Stimulated activated CD4-positive, alpha-beta T cell treated with anti-CD3 and anti-CD28 coated beads, Interleukin-2, amount 100 ng/mL, for 24 hours (primary cell): Measurements from ENCODE around the gene TFPT.
"Not testable (repeated sequence)": the region's sequence is repeated elsewhere in the genome, so short reads cannot be mapped to it uniquely, and the experiment has no call there.

Experiments used
- DNase-seq, 2 donors: peaks; one replicate each; pipeline ENCODE4 v3.0.0-alpha.2; 2020

The TFPT gene

DNA sequence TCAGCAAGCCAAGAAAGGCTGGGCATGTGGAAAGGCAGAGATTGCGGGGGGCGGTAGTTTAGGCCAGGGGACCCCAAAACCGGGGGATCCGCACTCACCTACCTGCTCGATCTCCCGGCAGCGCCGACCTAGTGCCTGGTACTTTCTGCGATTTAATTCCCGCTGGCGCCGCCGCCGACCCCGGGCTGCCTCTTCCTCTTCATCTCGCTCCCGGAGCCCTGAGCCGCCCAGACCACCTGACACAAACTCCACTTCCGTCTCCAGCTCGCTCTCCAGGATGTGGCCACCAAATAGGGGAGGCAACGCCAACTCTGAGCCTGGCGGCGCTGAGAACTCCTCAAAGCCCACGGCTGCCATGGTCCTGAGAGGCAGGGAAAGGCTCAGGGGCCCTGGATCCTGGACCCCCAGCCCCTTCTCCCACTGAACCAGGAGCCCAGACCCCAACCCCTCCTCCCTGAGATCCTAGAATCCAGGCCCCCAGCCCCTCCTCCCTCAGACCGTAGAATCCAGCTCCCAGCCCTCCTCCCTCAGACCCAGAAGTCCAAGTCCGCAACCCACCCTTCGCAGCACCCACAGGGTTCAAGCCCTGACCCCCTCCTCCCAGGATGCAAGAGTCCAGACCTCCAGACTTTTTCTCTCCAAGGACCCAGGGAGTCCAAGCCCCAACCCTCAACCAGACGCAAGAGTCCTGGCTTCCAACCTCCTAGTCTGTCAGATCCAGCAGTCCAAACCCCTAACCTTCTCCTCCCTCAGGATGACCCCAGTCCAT lies 933 bp downstream of the TFPT start:
- DNase-seq = peak; percentile 44 to 57

DNA sequence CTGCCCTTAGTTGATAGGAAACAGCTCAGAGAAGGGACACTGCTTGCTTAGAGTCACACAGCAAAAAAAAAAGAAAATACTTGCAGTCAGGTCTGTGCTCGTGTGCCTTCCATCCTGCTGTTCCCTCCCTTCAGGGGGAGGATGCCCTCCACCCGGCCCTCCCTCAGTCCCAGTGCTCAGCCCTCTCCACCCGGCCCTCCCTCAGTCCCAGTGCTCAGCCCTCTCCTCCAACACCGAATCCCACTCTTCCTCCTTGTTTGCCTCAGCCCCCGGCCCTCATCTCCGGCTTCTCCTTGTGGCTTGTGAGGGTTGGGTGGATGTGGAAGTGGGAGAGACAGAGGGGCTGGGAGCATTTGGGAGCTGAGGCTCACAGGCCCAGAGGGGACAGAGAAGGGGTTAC lies 5.8 kb downstream of the TFPT start:
- no peak for DNase-seq

DNA sequence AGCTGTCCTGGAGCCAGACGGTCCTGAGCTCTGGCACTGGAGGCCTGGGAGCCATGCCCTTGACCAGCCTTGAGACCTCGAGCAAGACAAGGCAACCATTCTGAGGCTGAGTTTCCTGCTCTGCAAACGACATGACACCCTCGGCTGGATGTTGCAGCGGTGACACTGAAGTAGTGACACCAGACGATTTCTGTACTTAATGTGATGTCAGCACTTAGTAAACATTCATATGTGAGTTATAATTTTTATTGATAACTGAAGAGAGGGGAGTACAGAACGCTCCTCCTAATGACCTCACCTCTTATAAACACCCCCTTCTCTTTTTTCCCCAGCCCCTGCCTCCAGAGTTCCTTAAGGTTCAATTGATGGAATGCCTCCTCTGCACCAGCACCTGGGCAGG lies 7.0 kb downstream of the TFPT start:
- no peak for DNase-seq

DNA sequence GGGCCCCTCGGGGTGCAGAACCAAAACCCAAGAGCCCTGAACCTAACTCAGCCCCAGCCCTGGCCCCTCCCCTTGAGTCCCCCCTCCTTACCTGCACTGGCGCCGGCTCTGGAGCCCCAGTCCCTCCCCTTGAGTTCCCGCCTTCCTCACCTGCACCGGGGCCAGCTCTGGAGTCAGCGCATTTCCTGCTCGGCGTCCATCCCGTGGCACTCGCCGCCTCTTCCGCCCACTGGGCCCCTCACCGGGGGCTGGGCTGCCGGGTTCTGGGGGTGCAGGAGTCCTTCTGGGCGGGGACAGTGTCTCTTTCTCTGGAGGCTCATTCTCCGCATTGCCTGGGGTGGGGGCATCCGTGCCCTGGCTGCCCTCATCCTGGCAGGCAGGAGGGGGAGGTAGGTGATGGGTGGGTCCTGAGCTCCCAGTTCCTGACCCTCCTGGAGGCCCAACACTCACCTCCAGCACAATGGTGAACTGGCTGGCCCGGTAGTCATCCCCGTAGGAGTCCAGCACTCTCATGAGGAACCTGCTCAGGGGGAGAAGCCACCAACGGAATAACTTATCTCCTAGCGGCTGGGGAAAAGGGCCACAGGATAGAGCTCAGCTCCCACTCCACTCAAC lies 7.5 kb downstream of the TFPT start:
- DNase-seq = no peak

DNA sequence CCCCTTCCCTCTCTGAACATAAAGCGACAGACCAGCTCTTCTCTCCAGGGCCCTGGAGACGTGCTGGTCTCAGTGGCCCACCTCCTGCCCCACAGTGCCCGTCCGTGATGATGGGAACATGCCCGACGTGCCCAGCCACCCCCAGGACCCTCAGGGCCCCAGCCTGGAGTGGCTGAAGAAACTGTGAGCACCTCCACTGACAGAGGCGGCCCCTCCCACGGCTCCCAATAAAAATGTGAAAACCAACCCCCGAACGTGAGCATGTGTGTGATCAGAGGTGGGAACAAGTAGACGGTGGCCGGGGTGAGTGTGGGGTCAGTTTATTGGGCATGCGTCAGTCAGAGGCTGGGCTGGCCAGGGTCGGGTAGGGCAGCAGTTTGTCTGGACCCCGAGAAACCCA lies 8.7 kb downstream of the TFPT start:
- no peak for DNase-seq

DNA sequence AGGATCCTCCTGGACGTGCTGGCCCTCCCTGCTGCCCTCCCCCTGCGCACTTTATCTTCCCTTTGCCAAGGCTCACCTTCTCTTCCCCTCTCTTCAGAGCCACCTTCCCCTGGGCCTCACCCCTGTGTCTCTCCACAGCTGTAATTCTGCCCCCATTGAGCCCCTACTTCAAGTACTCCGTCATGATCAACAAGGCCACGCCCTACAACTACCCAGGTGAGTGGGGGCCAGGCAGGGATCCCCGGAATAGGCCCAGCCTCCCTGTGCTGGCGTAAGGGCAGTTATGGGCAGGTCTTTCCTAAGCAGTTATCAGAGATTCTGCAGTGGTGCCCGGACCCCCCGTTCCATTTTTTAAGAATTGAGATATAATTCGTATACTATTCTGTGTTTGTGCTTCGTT lies 9.7 kb downstream of the TFPT start:
- DNase-seq = no peak

DNA sequence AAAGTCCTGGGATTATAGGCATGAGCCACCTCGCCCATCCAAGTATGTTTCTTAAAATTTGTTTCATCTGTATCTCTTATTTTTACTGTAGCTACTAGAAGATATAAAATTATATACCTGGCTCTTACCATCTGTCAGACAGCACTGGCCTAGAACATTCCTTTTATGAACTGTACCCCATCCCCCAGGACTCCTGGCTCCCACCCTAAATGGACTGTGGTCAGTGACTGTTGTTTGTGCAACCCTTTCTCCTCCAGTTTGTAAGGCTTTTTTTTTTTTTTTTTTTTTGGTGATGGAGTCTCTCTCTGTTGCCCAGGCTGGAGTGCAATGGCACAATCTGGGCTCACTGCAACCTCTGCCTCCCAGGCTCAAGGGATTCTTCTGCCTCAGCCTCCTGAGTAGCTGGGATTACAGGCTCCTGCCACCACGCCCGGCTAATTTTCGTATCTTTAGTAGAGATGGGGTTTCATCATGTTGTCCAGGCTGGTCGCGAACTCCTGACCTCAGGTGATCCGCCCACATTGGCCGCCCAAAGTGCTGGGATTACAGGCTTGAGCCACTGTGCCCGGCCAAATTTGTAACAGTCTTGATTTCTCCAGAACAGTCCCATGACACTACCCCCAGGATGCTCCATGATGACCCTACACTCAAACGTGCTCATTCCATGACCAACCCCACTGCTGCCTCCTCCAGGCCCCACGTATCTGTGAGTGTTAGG lies 10.3 kb downstream of the TFPT start:
- DNase-seq = no peak

DNA sequence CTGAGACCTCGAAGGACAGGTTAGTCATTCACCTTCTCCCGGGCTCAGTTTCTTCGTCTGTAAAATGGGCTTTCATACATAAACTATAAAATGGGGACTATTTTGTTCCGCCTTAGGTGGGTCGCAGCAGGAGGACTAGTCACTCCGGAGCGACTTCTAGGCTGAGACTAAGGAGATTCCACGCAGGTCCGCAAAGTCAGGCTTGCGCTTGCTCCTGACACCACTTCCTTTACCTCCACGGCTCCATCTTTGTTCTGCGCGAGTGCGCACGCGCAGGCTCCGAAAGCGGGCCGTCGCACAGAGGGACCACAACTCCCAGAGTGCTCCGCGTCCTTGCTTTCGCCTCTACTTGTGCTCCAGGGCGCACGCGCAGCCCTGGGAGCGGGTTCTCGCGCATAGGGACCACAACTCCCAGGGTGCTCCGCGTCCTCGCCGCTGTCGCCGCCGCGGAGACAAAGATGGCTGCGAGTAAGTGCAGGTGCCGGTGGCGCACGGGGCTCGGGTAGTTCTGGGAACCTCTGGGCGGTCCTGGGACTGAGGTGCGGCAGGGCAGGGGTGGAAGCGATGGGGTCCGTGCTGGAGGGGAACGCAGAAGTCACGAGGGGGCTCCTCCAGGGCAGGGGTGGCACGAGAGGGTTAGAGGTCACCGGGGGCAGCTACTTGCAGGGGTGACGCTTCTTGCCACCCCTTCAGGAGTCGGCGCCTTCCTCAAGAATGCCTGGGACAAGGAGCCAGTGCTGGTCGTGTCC lies 12.9 kb downstream of the TFPT start, which contains the start of gene NDUFA3:
TSS of gene NDUFA3 (plus strand) at position 435 of the 749 bp plus-strand sequence. CDS start at position 459, 24 bp downstream.
- DNase-seq = peak; percentile 96 to 97

DNA sequence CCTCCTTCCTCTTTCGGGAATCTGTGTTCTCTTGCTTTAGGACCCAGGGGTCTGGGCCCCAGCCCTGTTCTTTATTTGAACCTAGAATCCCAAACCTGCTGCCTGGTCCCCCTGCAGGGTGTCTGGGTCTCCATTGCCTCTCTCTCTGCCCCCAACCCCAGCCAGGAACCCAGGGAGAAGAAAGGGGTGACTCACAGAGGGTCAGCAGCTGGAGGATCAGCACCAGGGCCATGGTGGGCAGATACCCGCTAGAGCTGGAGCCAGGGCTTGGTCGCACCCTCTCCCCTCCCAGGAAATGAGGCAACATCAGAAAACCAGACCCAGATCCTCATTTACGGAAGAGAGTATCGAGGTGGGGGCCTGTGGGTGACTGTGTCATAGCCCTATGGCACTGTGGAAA lies 14.9 kb downstream of the TFPT start, which contains the start of gene OSCAR:
TSS of gene OSCAR (minus strand) at position 243 of the 400 bp plus-strand sequence. CDS start at position 232, 11 bp downstream.
- DNase-seq = no peak

DNA sequence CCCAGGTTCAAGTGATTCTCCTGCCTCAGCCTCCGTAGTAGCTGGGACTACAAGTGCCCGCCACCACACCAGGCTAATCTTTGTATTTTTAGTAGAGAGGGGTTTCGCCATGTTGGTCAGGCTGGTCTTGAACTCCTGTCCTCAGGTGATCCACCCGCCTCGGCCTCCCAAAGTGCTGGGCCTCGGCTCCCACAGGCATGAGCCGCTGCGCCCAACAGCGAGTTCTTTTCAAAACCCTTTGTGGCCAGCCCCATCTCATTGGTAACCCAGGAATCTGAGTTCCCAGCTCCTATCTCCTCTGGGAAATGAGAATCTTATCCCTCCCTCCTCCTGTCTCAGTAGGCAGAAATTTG lies 15.6 kb downstream of the TFPT start:
- DNase-seq = not testable (repeated sequence)

DNA sequence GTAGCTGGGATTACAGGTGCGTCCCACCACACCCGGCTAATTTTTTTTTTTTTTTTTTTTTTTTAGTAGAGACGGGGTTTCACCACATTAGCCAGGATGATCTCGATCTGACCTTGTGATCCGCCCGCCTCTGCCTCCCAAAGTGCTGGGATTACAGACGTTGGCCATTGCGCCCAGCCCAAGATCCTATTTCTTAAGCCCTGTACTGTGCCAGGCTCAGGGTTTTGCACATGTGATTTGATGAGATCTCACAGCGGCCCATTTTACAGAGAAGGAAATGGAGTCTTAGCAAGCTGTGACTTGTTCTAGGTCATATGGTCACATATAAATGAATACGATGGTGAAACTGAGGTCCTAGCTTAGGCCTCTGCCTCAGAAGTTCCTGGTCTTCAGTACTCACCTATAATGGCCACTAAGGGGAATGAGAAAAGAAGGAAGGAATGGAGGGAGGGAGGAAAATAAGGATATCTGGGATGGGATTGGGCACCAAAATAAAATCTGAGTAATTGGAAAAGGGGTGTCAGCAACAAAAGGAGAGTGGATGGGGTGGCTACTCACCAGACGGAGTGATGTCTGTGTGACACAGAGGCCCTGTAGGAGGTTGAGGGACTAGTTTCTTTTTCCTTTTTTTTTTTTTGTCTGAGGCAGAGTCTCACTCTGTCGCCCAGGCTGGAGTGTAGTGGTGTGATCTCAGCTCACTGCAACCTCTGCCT lies 16.1 kb downstream of the TFPT start:
- no peak for DNase-seq

DNA sequence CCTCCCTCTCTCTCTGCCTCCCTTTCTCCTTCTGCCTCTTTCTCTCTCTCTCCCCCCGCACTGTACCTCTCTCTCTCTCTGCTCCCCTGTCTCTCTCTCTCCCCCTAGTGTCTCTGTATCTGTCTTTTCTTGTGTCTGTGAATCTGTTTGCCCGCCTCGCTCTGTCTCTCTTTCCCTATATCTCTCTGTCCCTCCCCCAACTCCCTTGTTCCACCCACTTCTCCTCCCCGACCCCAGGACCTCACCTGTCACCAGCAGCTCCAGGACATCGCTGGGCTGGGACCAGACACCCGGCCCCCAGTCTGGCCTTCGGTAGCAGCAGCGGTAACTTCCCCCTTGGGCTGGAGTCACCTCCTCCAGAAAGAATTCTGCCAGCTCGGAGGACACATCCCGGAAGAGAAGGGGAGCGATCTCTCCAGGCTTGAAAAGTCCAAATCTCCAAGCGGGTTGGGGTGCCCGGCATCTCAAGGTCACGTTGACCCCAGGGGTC lies 18.8 kb downstream of the TFPT start:
- DNase-seq = no peak

DNA sequence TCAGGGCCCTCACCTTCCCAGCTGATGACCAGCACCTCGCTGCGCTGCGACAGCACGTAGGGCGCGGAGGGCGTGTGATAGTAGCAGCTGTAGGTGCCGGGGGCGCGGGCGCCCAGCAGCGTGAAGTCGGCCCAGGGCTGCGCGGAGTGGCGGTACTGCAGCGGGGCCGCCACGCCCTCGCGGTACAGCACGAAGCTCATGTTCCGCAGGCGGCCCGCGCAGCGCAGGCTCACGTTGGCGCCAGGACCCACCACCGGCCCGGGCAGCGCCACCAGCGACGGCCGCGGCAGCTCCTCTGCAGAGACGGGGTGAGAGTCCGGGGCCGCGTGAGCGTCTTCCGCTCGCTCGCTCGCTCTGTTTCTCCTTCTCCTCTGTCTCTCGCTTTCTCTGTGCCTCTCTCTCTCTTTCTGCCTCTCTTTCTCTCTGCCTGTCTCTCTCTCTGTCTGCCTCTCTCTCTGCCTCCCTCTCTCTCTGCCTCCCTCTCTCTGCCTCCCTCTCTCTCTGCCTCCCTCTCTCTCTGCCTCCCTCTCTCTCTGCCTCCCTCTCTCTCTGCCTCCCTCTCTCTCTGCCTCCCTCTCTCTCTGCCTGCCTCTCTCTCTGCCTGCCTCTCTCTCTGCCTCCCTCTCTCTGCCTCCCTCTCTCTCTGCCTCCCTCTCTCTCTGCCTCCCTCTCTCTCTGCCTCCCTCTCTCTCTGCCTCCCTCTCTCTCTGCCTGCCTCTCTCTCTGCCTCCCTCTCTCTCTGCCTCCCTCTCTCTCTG lies 19.4 kb downstream of the TFPT start:
- DNase-seq = peak; percentile 51 to 57

DNA sequence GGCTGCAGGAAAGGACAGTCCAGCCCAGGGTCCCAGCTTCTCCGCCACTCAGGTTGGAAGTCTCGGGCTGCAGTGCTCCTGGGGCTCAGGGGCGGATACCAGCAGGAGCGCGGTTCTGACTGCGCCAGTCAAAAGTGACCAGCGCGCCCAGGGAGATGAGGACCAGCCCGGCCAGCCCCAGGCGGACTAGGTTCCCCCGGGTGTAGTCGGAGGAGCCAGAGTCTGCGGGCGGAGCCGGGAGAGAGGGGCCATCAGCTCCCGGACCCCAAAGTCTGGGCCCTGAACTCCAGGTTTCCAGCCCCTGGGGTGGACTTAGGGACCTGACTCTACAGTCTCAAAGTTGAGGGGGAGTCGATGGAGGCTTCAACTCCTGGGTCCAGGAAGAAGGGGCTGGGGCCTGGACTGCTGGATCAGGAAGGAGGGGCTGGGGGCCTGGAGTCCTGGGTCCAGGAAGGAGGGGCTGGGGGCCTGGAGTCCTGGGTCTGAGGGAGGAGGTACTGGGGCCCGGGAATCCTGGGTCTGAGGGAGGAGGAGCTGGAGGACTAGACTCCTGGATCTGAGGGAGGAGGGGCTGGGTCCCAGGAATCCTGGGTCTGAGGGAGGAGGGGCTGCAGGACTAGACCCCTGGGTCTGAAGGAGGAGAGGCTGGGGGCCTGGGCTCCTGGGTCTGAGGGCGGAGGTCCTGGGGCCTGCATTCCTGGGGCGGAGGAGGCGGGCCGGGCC lies 20.2 kb downstream of the TFPT start:
- DNase-seq = no peak

DNA sequence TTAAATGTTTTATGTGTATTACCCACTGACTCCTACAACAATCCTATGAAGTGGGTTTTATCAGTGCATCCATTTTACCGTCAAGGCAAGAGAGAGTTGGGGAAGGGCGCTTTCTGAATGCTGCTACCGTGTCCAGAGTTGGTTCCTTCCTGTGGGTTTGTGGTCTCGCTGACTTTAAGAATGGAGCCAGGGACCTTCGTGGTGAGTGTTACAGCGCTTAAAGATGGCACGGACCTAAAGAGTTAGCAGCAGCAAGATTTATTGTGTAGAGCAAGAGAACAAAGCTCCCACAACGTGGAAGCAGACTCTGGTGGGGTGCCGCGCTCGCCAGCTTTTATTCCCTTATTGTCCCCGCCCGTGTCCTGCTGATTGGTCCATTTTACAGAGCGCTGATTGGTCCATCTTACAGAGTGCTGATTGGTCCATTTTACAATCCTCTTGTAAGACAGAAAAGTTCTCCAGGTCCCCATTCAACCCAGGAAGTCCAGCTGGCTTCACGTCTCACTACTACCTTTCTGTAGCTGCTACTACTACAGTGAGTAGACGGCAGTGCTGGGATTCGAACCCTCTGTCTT lies 20.9 kb downstream of the TFPT start:
- DNase-seq = no peak

DNA sequence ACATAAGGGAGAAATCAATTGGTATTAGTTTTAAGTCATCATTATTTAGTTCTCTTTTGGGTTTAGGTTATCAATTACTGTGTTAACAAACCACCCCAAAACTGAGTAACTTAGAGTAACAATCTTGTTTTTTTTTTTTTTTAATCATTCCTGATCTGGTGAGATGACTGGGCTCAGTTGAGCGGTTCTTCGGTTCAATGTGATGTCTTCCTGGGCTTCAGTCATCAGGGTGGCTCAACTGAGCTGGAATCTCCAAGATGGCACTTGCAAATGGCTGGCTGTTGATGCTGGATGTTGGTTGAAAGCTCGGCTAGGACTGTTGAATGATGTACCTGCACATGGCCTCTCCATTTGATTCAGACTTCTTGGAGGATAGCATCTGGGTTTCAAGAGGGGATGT lies 31.0 kb downstream of the TFPT start:
- no peak for DNase-seq

DNA sequence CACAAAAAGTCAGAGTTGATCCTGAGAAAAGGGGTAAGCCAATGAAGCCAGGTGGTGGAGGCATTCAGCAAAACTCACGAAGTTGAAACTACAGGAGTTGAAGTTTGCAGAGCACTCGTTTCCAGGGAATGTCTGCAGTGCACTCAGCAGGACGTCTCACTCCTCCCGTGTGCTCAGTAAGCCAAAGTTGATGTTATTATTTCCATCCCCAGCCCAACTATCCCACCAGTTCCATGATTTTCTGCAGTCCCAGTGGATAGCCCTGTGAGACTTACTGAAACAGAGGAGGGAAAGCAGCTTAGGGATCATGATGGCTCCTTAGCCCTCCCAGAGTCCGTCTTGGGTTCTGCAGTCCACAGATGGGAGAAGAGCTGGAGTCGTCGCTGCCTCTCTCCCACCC lies 34.4 kb downstream of the TFPT start, which contains the start of gene TARM1:
TSS of gene TARM1 (minus strand) at position 334 of the 400 bp plus-strand sequence. CDS start at position 309, 25 bp downstream.
- DNase-seq = no peak

DNA sequence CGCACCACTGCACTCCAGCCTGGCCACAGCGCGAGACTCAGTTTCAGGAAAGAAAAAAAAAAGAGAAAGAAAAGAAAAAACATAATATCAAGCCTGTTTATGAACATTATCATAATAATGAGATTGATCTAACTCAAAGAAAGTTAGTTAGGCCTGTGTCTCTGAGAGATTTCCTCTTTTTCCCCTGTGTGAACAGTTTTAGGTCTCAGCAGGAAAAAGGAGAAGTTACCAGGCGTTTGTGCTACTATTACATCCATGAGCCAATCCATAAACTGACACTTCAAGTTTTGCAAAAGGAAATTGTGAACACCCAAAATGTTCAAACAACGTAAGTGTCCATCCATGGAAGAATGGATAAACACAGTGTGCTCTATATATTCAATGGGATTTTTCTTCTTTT lies 38.1 kb downstream of the TFPT start:
- no peak for DNase-seq

DNA sequence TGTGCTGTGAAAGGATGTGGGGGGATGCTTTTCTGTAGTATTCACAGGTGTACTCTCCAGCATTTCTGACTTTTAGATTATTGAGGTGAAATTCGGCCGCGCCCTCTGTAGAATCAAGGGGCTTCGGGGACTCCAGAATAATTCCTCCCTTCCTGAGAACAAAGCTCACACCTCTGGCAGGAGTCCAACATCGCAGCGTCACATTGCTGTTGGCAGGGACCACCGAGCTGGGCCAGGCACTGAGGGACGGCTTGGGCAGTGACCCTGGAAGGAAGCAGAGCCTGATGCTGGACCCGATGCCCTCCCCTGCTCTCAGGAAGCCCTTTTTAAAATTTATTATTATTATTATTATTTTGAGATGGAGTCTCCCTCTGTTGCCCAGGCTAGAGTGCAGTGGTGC lies 40.6 kb downstream of the TFPT start:
- no peak for DNase-seq

DNA sequence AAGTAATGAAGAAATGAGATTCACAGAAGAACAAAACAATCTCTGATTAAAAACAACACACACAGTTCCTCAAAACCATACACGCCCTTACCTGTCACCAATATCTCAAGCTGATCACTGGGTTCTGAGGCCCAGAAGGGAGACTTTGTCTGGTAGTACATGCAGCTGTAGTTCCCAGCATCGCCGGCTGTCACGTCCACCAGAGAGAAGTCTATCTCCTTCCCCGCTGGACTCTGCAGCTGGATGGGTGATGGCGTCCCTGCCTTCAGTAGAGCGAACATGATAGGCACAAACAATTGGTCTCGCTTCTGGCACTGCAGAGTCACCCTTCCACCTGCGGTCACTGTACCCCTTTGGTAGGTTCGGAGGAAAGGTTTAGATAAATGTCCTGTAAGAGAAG lies 41.6 kb downstream of the TFPT start:
- DNase-seq = no peak
